Panc1 (cell line): Measurements from ENCODE around the gene DKK3. TPM values are rescaled to one million over a fixed set of nuclear protein-coding genes. Genes with fewer than 3 reads are reported as not detected.
A peak's percentile ranks its signal among the peaks of the same experiment; 100 is the strongest.

ENCODE experiments used
- ATAC-seq: fragments of 200-7000 bp; cut with Tn5 transposase; 2 replicates; pipeline ENCODE4 v1.9.1; 2020; ENCODE audit warnings: mild to moderate bottlenecking, moderate library complexity
- BruUV-seq: library from RNA; stranded (reverse); fragments of 400-500 nt; replicated peaks from 2 replicates; lab custom pipeline; 2021; lab: Mats Ljungman, UMichigan
- CTCF ChIA-PET: fragments of 300-600 bp; sonication (Branson Sonifier 250); formaldehyde crosslinking; loops from one replicate; lab custom pipeline; 2022; ENCODE audit warnings: antibody characterized with exemption; lab: Charles Lee
- POLR2A ChIA-PET: fragments of 300-600 bp; sonication (Branson Sonifier 250); formaldehyde crosslinking; loops from one replicate; lab custom pipeline; 2022; ENCODE audit warnings: antibody characterized with exemption; lab: Charles Lee
- DNase-seq: peaks from one replicate; pipeline ENCODE4 v3.0.0-alpha.2; 2010; ENCODE audit warnings: low read depth, low spot score
- H3K27ac ChIP-seq: 2 replicates; pipeline ENCODE4 v1.5.1; 2011; ENCODE audit warnings: mild to moderate bottlenecking, low read length, inconsistent platforms
- H3K27me3 ChIP-seq: fragments of 200-500 bp; sonication (Bioruptor generic); 2 replicates; pipeline ENCODE4 v1.6.0; 2014; ENCODE audit warnings: low read length, inconsistent platforms; ENCODE audit not compliant: control insufficient read depth, insufficient read depth
- H3K36me3 ChIP-seq: fragments of 200-500 bp; sonication (Bioruptor generic); 2 replicates; pipeline ENCODE4 v1.5.1; 2014; ENCODE audit warnings: inconsistent platforms, mild to moderate bottlenecking, low read length, moderate library complexity; ENCODE audit not compliant: control insufficient read depth, insufficient read depth
- H3K4me1 ChIP-seq: 2 replicates; pipeline ENCODE4 v1.5.1; 2011; ENCODE audit warnings: inconsistent platforms, mild to moderate bottlenecking, low read length, moderate library complexity; ENCODE audit not compliant: control insufficient read depth, insufficient read depth
- H3K4me3 ChIP-seq, 2 experiments: 2 replicates each; pipeline ENCODE4 v1.5.1; 2011 to 2012; ENCODE audit warnings: low read depth in 2 of 2, low read length in 2 of 2, mild to moderate bottlenecking in 2 of 2, inconsistent platforms in 1 of 2, moderate library complexity in 1 of 2
- H3K9me3 ChIP-seq: fragments of 200-500 bp; sonication (Bioruptor generic); 2 replicates; pipeline ENCODE4 v1.5.1; 2014; ENCODE audit warnings: low read depth, mild to moderate bottlenecking, inconsistent platforms, low read length, moderate library complexity; ENCODE audit not compliant: control insufficient read depth, insufficient read depth
- CTCF ChIP-seq: fragments of 450-650 bp; IDR thresholded peaks from 2 replicates; pipeline ENCODE4 v1.5.1; 2017; ENCODE audit warnings: mild to moderate bottlenecking
- POLR2AphosphoS5 ChIP-seq: IDR thresholded peaks from 2 replicates; pipeline ENCODE4 v1.6.1; 2012; ENCODE audit warnings: mild to moderate bottlenecking, low read depth, low read length, moderate library complexity
- SIN3A ChIP-seq: IDR thresholded peaks from 2 replicates; pipeline ENCODE4 v1.6.1; 2012; ENCODE audit warnings: low read depth, mild to moderate bottlenecking, low read length, moderate library complexity, borderline replicate concordance; ENCODE audit not compliant: insufficient read depth
- TCF7L2 ChIP-seq: IDR thresholded peaks from 2 replicates; pipeline ENCODE4 v1.6.1; 2011; ENCODE audit warnings: mild to moderate bottlenecking, low read depth, low read length, inconsistent platforms
- in situ Hi-C: cut with HindIII; loops from 2 replicates; pipeline ENCODE4 v1.10.0; 2016; ENCODE audit warnings: low sequenced_read_pairs, low pct_unique_long_range_greater_than_20kb
- intact Hi-C: fragments of 100-400 bp; cut with micrococcal nuclease; formaldehyde crosslinking; loops from one replicate; pipeline ENCODE4 v1.10.0; 2022; ENCODE audit not compliant: unreplicated experiment
- total RNA-seq: library from RNA; stranded (reverse); gene quantifications from one replicate; pipeline ENCODE4 v1.2.1, GENCODE V29; 2021; ENCODE audit not compliant: unreplicated experiment
- TF ChIP-seq, protein P1 (sequence below), 2 experiments: IDR thresholded peaks; 2 replicates each; pipeline ENCODE4 v1.6.1; 2011 to 2012; ENCODE audit warnings: low read depth in 2 of 2, control low read depth in 1 of 2, low read length in 1 of 2, mild to moderate bottlenecking in 1 of 2, moderate library complexity in 1 of 2; ENCODE audit not compliant: insufficient read depth in 1 of 2

Gene DKK3
- total RNA-seq, 1 experiment from 2014 or later, result 116 TPM

DNA sequence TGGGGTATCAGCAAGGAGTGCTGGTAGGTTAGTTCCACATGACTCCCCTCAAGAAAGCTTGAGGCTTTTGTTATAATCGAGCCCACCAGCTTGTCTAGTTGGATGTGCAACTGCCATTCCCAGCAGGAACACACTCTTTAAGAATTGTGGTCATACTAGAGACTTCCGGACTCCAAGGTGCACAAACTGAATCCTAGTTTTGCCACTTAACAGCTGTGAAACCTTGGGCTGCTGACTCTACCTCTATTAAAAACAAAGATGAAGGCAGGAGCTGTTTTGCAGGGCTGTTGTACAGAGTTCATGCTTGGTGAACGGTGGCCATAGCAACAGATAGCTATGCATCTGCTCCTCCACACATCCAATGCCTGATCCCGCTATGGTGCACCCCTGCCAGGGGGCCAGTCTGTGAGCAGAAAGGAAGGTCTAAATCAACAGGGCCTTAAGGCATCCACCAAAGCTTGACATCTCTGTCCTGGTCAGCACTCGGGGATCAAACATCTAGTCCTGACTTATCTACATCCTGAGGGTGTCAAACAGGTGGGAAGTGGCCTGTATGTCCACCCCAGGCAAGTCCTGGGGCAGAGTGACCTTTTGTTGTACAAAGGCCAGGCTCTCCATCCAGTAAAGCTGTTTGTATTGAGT, 36.4 kb downstream of the DKK3 start:
- CTCF ChIA-PET, result no interaction called here
- DNase-seq (no peak), ATAC-seq (no peak)
- no peaks in the 10 kb centered on the region for H3K27me3 ChIP-seq
- POLR2A ChIA-PET, result no interaction called here
- no peaks in the 10 kb centered on the region for H3K9me3 ChIP-seq
- BruUV-seq, result no TSS peak
- peaks cover 17% of the 10 kb centered on the region for H3K4me1 ChIP-seq
- 0 out of 2 replicates have a peak overlapping the region, but pooled peaks have one; percentile 13 for H3K27ac ChIP-seq
- TF ChIP-seq, protein P1, sequence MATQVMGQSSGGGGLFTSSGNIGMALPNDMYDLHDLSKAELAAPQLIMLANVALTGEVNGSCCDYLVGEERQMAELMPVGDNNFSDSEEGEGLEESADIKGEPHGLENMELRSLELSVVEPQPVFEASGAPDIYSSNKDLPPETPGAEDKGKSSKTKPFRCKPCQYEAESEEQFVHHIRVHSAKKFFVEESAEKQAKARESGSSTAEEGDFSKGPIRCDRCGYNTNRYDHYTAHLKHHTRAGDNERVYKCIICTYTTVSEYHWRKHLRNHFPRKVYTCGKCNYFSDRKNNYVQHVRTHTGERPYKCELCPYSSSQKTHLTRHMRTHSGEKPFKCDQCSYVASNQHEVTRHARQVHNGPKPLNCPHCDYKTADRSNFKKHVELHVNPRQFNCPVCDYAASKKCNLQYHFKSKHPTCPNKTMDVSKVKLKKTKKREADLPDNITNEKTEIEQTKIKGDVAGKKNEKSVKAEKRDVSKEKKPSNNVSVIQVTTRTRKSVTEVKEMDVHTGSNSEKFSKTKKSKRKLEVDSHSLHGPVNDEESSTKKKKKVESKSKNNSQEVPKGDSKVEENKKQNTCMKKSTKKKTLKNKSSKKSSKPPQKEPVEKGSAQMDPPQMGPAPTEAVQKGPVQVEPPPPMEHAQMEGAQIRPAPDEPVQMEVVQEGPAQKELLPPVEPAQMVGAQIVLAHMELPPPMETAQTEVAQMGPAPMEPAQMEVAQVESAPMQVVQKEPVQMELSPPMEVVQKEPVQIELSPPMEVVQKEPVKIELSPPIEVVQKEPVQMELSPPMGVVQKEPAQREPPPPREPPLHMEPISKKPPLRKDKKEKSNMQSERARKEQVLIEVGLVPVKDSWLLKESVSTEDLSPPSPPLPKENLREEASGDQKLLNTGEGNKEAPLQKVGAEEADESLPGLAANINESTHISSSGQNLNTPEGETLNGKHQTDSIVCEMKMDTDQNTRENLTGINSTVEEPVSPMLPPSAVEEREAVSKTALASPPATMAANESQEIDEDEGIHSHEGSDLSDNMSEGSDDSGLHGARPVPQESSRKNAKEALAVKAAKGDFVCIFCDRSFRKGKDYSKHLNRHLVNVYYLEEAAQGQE (IDR thresholded peaks at IDR 0.05; ENCODE audit: insufficient read depth in 1 of 2, low read depth in 2 of 2, low read length in 1 of 2), result no peak
- no peak for TF ChIP-seq TCF7L2
- TF ChIP-seq CTCF, result no peak
- TF ChIP-seq POLR2AphosphoS5, result no peak
- TF ChIP-seq SIN3A, result no peak
- intact Hi-C loops, result no loop called here
- in situ Hi-C loops, result no loop called here
- H3K36me3 ChIP-seq, result no peaks in the 10 kb centered on the region
- H3K4me3 ChIP-seq, result no peak overlapping the region

- intact Hi-C loops, result no loop called here
- Histone ChIP-seq H3K4me3 (no peak overlapping the region), H3K36me3 (no peaks in the 10 kb centered on the region), H3K4me1 (peaks cover 3% of the 10 kb centered on the region; the same call in 1 of the 2 replicates), H3K9me3 (no peaks in the 10 kb centered on the region), H3K27ac (no peak overlapping the region), H3K27me3 (no peaks in the 10 kb centered on the region)
- ChIA-PET CTCF (interaction anchor here (0.6 kb wide), 1 partner anchor 71 kb away, joined by 3 read pairs; no protein-coding TSS in a partner anchor), POLR2A (no interaction called here)
- DNase-seq (no peak), ATAC-seq (no peak)
- TF ChIP-seq CTCF, result no peak
- no peak for TF ChIP-seq TCF7L2
- TF ChIP-seq POLR2AphosphoS5, result no peak
- TF ChIP-seq SIN3A, result no peak
- TF ChIP-seq, protein P1 (IDR thresholded peaks at IDR 0.05; ENCODE audit: insufficient read depth in 1 of 2, low read depth in 2 of 2, low read length in 1 of 2), result no peak
- BruUV-seq, result no TSS peak
- in situ Hi-C loops, result no loop called here
Observed at GRCh38 chr11:11970556-11970955, 37.9 kb downstream of the DKK3 start.
